OCI-LY3 (cell line): ENCODE results near the gene SLC25A44.

ENCODE experiments used
- H2AFZ ChIP-seq: fragments of 200-600, 300-600 bp; shearing (Covaris generic); 2 replicates; pipeline ENCODE4 v1.6.0; 2014; ENCODE audit warnings: antibody characterized with exemption, low read depth, low read length
- H3K27ac ChIP-seq: fragments of 200-600, 300-600 bp; sonication (generic); 2 replicates; pipeline ENCODE4 v1.5.1; 2014; ENCODE audit warnings: mild to moderate bottlenecking, low read length, moderate library complexity, mixed read lengths
- H3K27me3 ChIP-seq: fragments of 200-600, 300-600 bp; sonication (generic); 2 replicates; pipeline ENCODE4 v1.6.1; 2014; ENCODE audit warnings: low read depth, low read length, mixed read lengths
- H3K36me3 ChIP-seq: fragments of 200-600, 300-600 bp; sonication (generic); replicated peaks from 2 replicates; pipeline ENCODE3; 2014; ENCODE audit warnings: low read depth, low read length, mixed read lengths
- H3K4me1 ChIP-seq: fragments of 300-600, 200-600 bp; sonication (generic); 2 replicates; pipeline ENCODE4 v1.6.1; 2014; ENCODE audit warnings: low read length, mixed read lengths
- H3K4me2 ChIP-seq: fragments of 200-600, 300-600 bp; sonication (generic); 2 replicates; pipeline ENCODE4 v1.6.1; 2014; ENCODE audit warnings: low read length, mixed read lengths
- H3K4me3 ChIP-seq: fragments of 300-600, 200-600 bp; sonication (generic); 2 replicates; pipeline ENCODE4 v1.5.1; 2014; ENCODE audit warnings: antibody characterized with exemption, mild to moderate bottlenecking, low read length, moderate library complexity
- H3K79me2 ChIP-seq: fragments of 300-600, 200-600 bp; shearing (Covaris generic); 2 replicates; pipeline ENCODE4 v1.6.1; 2014; ENCODE audit warnings: mild to moderate bottlenecking, low read length, mixed read lengths
- H3K9ac ChIP-seq: fragments of 300-600, 200-600 bp; shearing (Covaris generic); 2 replicates; pipeline ENCODE4 v1.6.0; 2014; ENCODE audit warnings: mild to moderate bottlenecking, low read length, moderate library complexity
- H3K9me3 ChIP-seq: fragments of 200-600, 300-600 bp; shearing (Covaris generic); 2 replicates; pipeline ENCODE4 v1.6.1; 2014; ENCODE audit warnings: low read length, mixed read lengths; ENCODE audit not compliant: insufficient read depth
- H4K20me1 ChIP-seq: fragments of 200-600, 300-600 bp; sonication (generic); 2 replicates; pipeline ENCODE4 v1.6.1; 2016; ENCODE audit warnings: low read length, mixed read lengths; ENCODE audit not compliant: insufficient read depth
- EZH2phosphoT487 ChIP-seq: fragments of 200-600 bp; shearing (Covaris generic); IDR thresholded peaks from 2 replicates; pipeline ENCODE4 v1.6.1; 2018; ENCODE audit warnings: antibody characterized with exemption, mixed run types, low read depth
- TF ChIP-seq, protein P1 (sequence below): fragments of 200-600, 300-600 bp; sonication (generic); IDR thresholded peaks from 2 replicates; pipeline ENCODE4 v1.5.1; 2014; ENCODE audit warnings: antibody characterized with exemption, low read length, low read depth

SLC25A44 gene

DNA sequence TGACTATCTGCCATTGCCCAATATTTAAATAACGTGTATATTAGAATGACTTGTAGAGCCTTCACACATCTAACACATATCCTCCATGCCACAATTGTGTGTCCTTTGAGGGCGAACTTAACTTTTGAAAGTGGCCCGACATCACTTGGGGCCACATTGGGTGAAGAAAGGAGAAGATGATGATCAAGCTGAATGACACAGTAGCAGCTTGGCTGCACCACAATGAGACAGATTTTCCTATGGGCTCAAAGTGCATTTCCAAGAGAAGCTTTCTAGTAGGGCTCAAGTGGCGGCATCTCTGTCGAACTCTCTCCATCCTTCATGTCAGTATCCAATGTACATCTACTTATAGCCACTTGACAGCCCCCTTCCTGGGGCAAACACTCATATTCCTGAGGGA is 44.3 kb downstream of the SLC25A44 start:
- no peaks in the 10 kb centered on the region for H4K20me1 ChIP-seq

DNA sequence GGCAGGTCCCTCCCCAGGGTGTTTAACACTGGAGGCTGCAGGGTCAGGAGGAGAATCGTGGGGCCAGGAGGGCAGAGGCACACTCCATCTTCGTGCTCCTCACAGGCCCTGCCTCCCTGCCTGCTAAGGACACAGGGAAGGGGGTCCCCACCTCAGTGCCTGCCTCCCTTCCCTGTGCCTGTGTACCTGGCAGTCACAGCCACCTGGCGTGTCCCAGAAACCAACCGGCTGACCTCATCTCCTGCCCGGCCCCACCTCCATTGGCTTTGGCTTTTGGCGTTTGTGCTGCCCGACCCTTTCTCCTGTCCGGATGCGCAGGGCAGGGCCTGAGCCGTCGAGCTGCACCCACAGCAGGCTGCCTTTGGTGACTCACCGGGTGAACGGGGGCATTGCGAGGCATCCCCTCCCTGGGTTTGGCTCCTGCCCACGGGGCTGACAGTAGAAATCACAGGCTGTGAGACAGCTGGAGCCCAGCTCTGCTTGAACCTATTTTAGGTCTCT is 47.5 kb downstream of the SLC25A44 start:
- no peak overlapping the region for H3K4me3 ChIP-seq
- H3K27me3 ChIP-seq, result no peaks in the 10 kb centered on the region
- H3K9me3 ChIP-seq, result no peaks in the 10 kb centered on the region
- no peak overlapping the region for H3K4me2 ChIP-seq
- H3K79me2 ChIP-seq, result no peaks in the 10 kb centered on the region
- no peak overlapping the region for H2AFZ ChIP-seq
- H3K4me1 ChIP-seq, result no peaks in the 10 kb centered on the region
- H4K20me1 ChIP-seq, result no peaks in the 10 kb centered on the region
- TF ChIP-seq, protein P1, sequence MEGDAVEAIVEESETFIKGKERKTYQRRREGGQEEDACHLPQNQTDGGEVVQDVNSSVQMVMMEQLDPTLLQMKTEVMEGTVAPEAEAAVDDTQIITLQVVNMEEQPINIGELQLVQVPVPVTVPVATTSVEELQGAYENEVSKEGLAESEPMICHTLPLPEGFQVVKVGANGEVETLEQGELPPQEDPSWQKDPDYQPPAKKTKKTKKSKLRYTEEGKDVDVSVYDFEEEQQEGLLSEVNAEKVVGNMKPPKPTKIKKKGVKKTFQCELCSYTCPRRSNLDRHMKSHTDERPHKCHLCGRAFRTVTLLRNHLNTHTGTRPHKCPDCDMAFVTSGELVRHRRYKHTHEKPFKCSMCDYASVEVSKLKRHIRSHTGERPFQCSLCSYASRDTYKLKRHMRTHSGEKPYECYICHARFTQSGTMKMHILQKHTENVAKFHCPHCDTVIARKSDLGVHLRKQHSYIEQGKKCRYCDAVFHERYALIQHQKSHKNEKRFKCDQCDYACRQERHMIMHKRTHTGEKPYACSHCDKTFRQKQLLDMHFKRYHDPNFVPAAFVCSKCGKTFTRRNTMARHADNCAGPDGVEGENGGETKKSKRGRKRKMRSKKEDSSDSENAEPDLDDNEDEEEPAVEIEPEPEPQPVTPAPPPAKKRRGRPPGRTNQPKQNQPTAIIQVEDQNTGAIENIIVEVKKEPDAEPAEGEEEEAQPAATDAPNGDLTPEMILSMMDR, result no peak
- TF ChIP-seq EZH2phosphoT487, result no peak
- no peak overlapping the region for H3K27ac ChIP-seq
- peaks cover 7% of the 10 kb centered on the region for H3K36me3 ChIP-seq
- no peak overlapping the region for H3K9ac ChIP-seq

More for the DNA sequence above, 44.3 kb downstream of the SLC25A44 start:
- no peak overlapping the region for H2AFZ ChIP-seq
- no peaks in the 10 kb centered on the region for H3K4me1 ChIP-seq
- no peak for TF ChIP-seq EZH2phosphoT487
- TF ChIP-seq, protein P1, result no peak
- H3K9ac ChIP-seq, result no peak overlapping the region
- no peaks in the 10 kb centered on the region for H3K9me3 ChIP-seq
- H3K36me3 ChIP-seq, result peaks cover 14% of the 10 kb centered on the region
- H3K4me3 ChIP-seq, result no peak overlapping the region
- H3K27ac ChIP-seq, result no peak overlapping the region
- H3K79me2 ChIP-seq, result no peaks in the 10 kb centered on the region
- no peak overlapping the region for H3K4me2 ChIP-seq
- H3K27me3 ChIP-seq, result no peaks in the 10 kb centered on the region

DNA sequence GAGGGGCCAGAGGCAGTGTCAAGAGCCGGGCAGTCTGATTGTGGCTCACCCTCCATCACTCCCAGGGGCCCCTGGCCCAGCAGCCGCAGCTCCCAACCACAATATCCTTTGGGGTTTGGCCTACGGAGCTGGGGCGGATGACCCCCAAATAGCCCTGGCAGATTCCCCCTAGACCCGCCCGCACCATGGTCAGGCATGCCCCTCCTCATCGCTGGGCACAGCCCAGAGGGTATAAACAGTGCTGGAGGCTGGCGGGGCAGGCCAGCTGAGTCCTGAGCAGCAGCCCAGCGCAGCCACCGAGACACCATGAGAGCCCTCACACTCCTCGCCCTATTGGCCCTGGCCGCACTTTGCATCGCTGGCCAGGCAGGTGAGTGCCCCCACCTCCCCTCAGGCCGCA is 48.0 kb downstream of the SLC25A44 start, which contains the start of gene BGLAP:
TSS of gene BGLAP (plus strand) at position 259 of the 400 bp plus-strand sequence. CDS start at position 307, 48 bp downstream.
- Histone ChIP-seq H4K20me1 (0 out of 2 replicates have a peak, but pooled peaks cover 3% of the 10 kb centered on the region), H3K4me3 (no peak within 1 kb of the TSS), H3K4me2 (no peak within 1 kb of the TSS), H3K27ac (no peak within 1 kb of the TSS), H3K4me1 (no peaks in the 10 kb centered on the region), H3K27me3 (no peaks in the 10 kb centered on the region), H3K9me3 (no peaks in the 10 kb centered on the region), H3K36me3 (peaks cover 5% of the 10 kb centered on the region), H2AFZ (no peak within 1 kb of the TSS), H3K9ac (no peak within 1 kb of the TSS), H3K79me2 (no peaks in the 10 kb centered on the region)
- no peak for TF ChIP-seq EZH2phosphoT487
- TF ChIP-seq, protein P1, result no peak

DNA sequence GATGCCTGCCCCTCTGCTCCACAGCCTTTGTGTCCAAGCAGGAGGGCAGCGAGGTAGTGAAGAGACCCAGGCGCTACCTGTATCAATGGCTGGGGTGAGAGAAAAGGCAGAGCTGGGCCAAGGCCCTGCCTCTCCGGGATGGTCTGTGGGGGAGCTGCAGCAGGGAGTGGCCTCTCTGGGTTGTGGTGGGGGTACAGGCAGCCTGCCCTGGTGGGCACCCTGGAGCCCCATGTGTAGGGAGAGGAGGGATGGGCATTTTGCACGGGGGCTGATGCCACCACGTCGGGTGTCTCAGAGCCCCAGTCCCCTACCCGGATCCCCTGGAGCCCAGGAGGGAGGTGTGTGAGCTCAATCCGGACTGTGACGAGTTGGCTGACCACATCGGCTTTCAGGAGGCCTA is 48.8 kb downstream of the SLC25A44 start:
- TF ChIP-seq EZH2phosphoT487, result no peak
- H3K27me3 ChIP-seq, result no peaks in the 10 kb centered on the region
- 0 out of 2 replicates have a peak, but pooled peaks cover 4% of the 10 kb centered on the region for H4K20me1 ChIP-seq
- no peak overlapping the region for H3K9ac ChIP-seq
- no peak overlapping the region for H2AFZ ChIP-seq
- peaks cover 5% of the 10 kb centered on the region for H3K36me3 ChIP-seq
- H3K27ac ChIP-seq, result no peak overlapping the region
- no peaks in the 10 kb centered on the region for H3K4me1 ChIP-seq
- H3K79me2 ChIP-seq, result no peaks in the 10 kb centered on the region
- no peak overlapping the region for H3K4me3 ChIP-seq
- H3K9me3 ChIP-seq, result no peaks in the 10 kb centered on the region
- no peak overlapping the region for H3K4me2 ChIP-seq
